ENCODE measurements around the gene IFNA16. TPM values are rescaled to one million over a fixed set of nuclear protein-coding genes. Genes with fewer than 3 reads are reported as not detected.
"Not testable (repeated sequence)": the region's sequence is repeated elsewhere in the genome, so short reads cannot be mapped to it uniquely, and the experiment has no call there.

Gene IFNA16
- total RNA-seq, 6 experiments from 2014 or later: not detected

GRCh38 chr9:21251638-21252037 lies 34.5 kb upstream of the IFNA16 start:
- Histone ChIP-seq H3K4me1 (no peaks in the 10 kb centered on the region), H3K27ac (no peak overlapping the region), H3K4me3 (no peak overlapping the region), H3K27me3 (peaks cover 0 to 3% of the 10 kb centered on the region in 2 donors), H3K9me3 (no peaks in the 10 kb centered on the region), H3K36me3 (no peaks in the 10 kb centered on the region)
- ATAC-seq (peak in 3 of 4 donors; percentile 18 to 44 (median 21)), DNase-seq (no peak)
- intact Hi-C loops (cut with DNase I): no loop called here
- TF ChIP-seq CTCF (IDR thresholded peaks at IDR 0.05): no peak
- no peak for TF ChIP-seq POLR2A (IDR thresholded peaks at IDR 0.05)
- 33% methylated on average over 4 of the region's 4 CpGs for WGBS (ENCODE audit: insufficient coverage, low coverage, low lambda C conversion rate, missing lambda C conversion rate)

GRCh38 chr9:21251190-21251589 lies 34.1 kb upstream of the IFNA16 start:
- H3K36me3 ChIP-seq: no peaks in the 10 kb centered on the region
- no CpG with 5 or more reads among the region's 1 CpG for WGBS (ENCODE audit: insufficient coverage, low coverage, low lambda C conversion rate, missing lambda C conversion rate)
- no peak overlapping the region for H3K27ac ChIP-seq
- DNase-seq: no peak
- intact Hi-C loops (cut with DNase I): no loop called here
- peaks cover 0 to under 1% of the 10 kb centered on the region in 2 donors for H3K27me3 ChIP-seq
- H3K4me3 ChIP-seq: no peak overlapping the region
- no peak for ATAC-seq
- H3K4me1 ChIP-seq: no peaks in the 10 kb centered on the region
- TF ChIP-seq POLR2A (IDR thresholded peaks at IDR 0.05): no peak
- TF ChIP-seq CTCF (IDR thresholded peaks at IDR 0.05): no peak
- no peaks in the 10 kb centered on the region for H3K9me3 ChIP-seq

- WGBS (ENCODE audit: insufficient coverage, low coverage, low lambda C conversion rate, missing lambda C conversion rate): 5% methylated on average over 2 of the region's 2 CpGs
- H3K4me1 ChIP-seq: no peaks in the 10 kb centered on the region
- no peaks in the 10 kb centered on the region for H3K9me3 ChIP-seq
- H3K36me3 ChIP-seq: no peaks in the 10 kb centered on the region
- no peak for DNase-seq
- H3K4me3 ChIP-seq: no peak overlapping the region
- H3K27me3 ChIP-seq: no peaks in the 10 kb centered on the region
- no peak overlapping the region for H3K27ac ChIP-seq
- TF ChIP-seq CTCF (IDR thresholded peaks at IDR 0.05) (no peak), POLR2A (IDR thresholded peaks at IDR 0.05) (no peak)
- no peak for ATAC-seq
- intact Hi-C loops (cut with DNase I): no loop called here
Measured at GRCh38 chr9:21244836-21245235, 27.7 kb upstream of the IFNA16 start.

- H3K4me3 ChIP-seq: no peak within 1 kb of the TSS
- no peak within 1 kb of the TSS for H3K27ac ChIP-seq
- intact Hi-C loops (cut with DNase I): no loop called here
- no peak for TF ChIP-seq POLR2A (IDR thresholded peaks at IDR 0.05)
- TF ChIP-seq CTCF (IDR thresholded peaks at IDR 0.05): no peak
- no peaks in the 10 kb centered on the region for H3K9me3 ChIP-seq
- H3K36me3 ChIP-seq: no peaks in the 10 kb centered on the region
- no peak for ATAC-seq
- WGBS (ENCODE audit: insufficient coverage, low coverage, low lambda C conversion rate, missing lambda C conversion rate): 45% methylated on average over 1 of the region's 2 CpGs
- no peak for DNase-seq
- no peaks in the 10 kb centered on the region for H3K4me1 ChIP-seq
- H3K27me3 ChIP-seq: no peaks in the 10 kb centered on the region
Measured at GRCh38 chr9:21239911-21240310, 22.8 kb upstream of the IFNA16 start, which contains the start of gene IFNA14. IFNA14 (minus strand) TSS chr9:21240005; CDS start chr9:21239935, 70 bp downstream.

- H3K9me3 ChIP-seq; H3K27ac ChIP-seq; H3K27me3 ChIP-seq; ATAC-seq; H3K4me3 ChIP-seq; H3K36me3 ChIP-seq; H3K4me1 ChIP-seq; DNase-seq; intact Hi-C loops (cut with DNase I): not testable (repeated sequence)
- 0% methylated on average over 1 of the region's 1 CpG for whole genome bisulfite sequencing (ENCODE audit: insufficient coverage, low coverage, low lambda C conversion rate, missing lambda C conversion rate)
Measured at GRCh38 chr9:21236360-21236714, 19.2 kb upstream of the IFNA16 start.

Data from right lobe of liver (tissue), 6 donors.